ENCODE measurements around the gene TMEM214. TPM values are rescaled to one million over a fixed set of nuclear protein-coding genes. Genes with fewer than 3 reads are reported as not detected.

The TMEM214 gene
- polyA plus RNA-seq, 1 donor from 2014 or later = 10.3 TPM

GRCh38 chr2:27088634-27089033 lies 55.9 kb downstream of the TMEM214 start:
- H3K79me2 ChIP-seq (replicated peaks; ENCODE audit: insufficient read depth, low read length) = no peaks in the 10 kb centered on the region
- H3F3A ChIP-seq (ENCODE audit: insufficient read depth, low read length, poor library complexity, severe bottlenecking) = no peaks in the 10 kb centered on the region
- H3K9ac ChIP-seq (ENCODE audit: low read length) = no peak overlapping the region
- H3K36me3 ChIP-seq (ENCODE audit: insufficient read depth, low read length) = no peaks in the 10 kb centered on the region
- H3K4me2 ChIP-seq (ENCODE audit: low read length) = no peak overlapping the region
- H3K9me2 ChIP-seq (ENCODE audit: insufficient read depth, low read length) = no peaks in the 10 kb centered on the region
- no peak overlapping the region for H2AFZ ChIP-seq (ENCODE audit: low read depth, low read length)
- no peaks in the 10 kb centered on the region for H4K20me1 ChIP-seq (ENCODE audit: insufficient read depth)
- peaks cover 10% of the 10 kb centered on the region for H3K27me3 ChIP-seq (ENCODE audit: insufficient read depth, low read depth, low read length)
- H3K27ac ChIP-seq (ENCODE audit: low read length) = no peak overlapping the region
- TF ChIP-seq POLR2AphosphoS5 (IDR thresholded peaks at IDR 0.05) = no peak
- no peak for TF ChIP-seq EP300 (conservative IDR thresholded peaks at IDR 0.05; ENCODE audit: poor library complexity, severe bottlenecking)
- no peak for TF ChIP-seq SMC3 (conservative IDR thresholded peaks at IDR 0.05; ENCODE audit: poor library complexity)
- no peak for TF ChIP-seq TAF1 (IDR thresholded peaks at IDR 0.05; ENCODE audit: low read depth)
- TF ChIP-seq RAD21 (conservative IDR thresholded peaks at IDR 0.05) = no peak
- TF ChIP-seq MXI1 (conservative IDR thresholded peaks at IDR 0.05; ENCODE audit: poor library complexity, severe bottlenecking) = no peak
- no peak for TF ChIP-seq CTCF (IDR thresholded peaks at IDR 0.05; ENCODE audit: poor library complexity, severe bottlenecking)
- no peak overlapping the region for H3K4me3 ChIP-seq (ENCODE audit: low read length)
- no peaks in the 10 kb centered on the region for H3K9me3 ChIP-seq (ENCODE audit: low read length)

- peaks cover 10% of the 10 kb centered on the region for H3K27me3 ChIP-seq (ENCODE audit: insufficient read depth, low read depth, low read length)
- no peaks in the 10 kb centered on the region for H3F3A ChIP-seq (ENCODE audit: insufficient read depth, low read length, poor library complexity, severe bottlenecking)
- H3K79me2 ChIP-seq (replicated peaks; ENCODE audit: insufficient read depth, low read length) = no peaks in the 10 kb centered on the region
- H3K9me3 ChIP-seq (ENCODE audit: low read length) = no peaks in the 10 kb centered on the region
- no peak overlapping the region for H3K27ac ChIP-seq (ENCODE audit: low read length)
- H3K9me2 ChIP-seq (ENCODE audit: insufficient read depth, low read length) = no peaks in the 10 kb centered on the region
- no peaks in the 10 kb centered on the region for H3K36me3 ChIP-seq (ENCODE audit: insufficient read depth, low read length)
- H4K20me1 ChIP-seq (ENCODE audit: insufficient read depth) = no peaks in the 10 kb centered on the region
- no peak overlapping the region for H2AFZ ChIP-seq (ENCODE audit: low read depth, low read length)
- no peak overlapping the region for H3K9ac ChIP-seq (ENCODE audit: low read length)
- H3K4me3 ChIP-seq (ENCODE audit: low read length) = no peak overlapping the region
- no peak overlapping the region for H3K4me2 ChIP-seq (ENCODE audit: low read length)
- TF ChIP-seq RAD21 (conservative IDR thresholded peaks at IDR 0.05) (no peak), EP300 (conservative IDR thresholded peaks at IDR 0.05; ENCODE audit: poor library complexity, severe bottlenecking) (no peak), SMC3 (conservative IDR thresholded peaks at IDR 0.05; ENCODE audit: poor library complexity) (no peak), REST (IDR thresholded peaks at IDR 0.05; ENCODE audit: borderline replicate concordance) (no peak)
Observed at GRCh38 chr2:27089111-27089954, 56.6 kb downstream of the TMEM214 start.

Other genes starting within 250 kb of the TMEM214 start
- gene CENPA, start 246.9 kb upstream of the TMEM214 start, polyA plus RNA-seq = 0.54 and 2.1 TPM in 2 replicates
- 111 and 157 TPM in 2 replicates for gene DPYSL5, start 184.8 kb upstream of the TMEM214 start, polyA plus RNA-seq
- 69.2 and 87.1 TPM in 2 replicates for gene MAPRE3, start 62.3 kb upstream of the TMEM214 start, polyA plus RNA-seq
- 34.3 and 39.1 TPM in 2 replicates for gene AGBL5, start 18.7 kb downstream of the TMEM214 start, polyA plus RNA-seq
- 263 and 292 TPM in 2 replicates for gene OST4, start 38.7 kb downstream of the TMEM214 start, polyA plus RNA-seq
- 1.3 and 2.2 TPM in 2 replicates for gene EMILIN1, start 45.6 kb downstream of the TMEM214 start, polyA plus RNA-seq
- gene KHK, start 53.8 kb downstream of the TMEM214 start, polyA plus RNA-seq = 3.1 and 4.1 TPM in 2 replicates
- 24.5 and 33.7 TPM in 2 replicates for gene CGREF1, start 86.2 kb downstream of the TMEM214 start, polyA plus RNA-seq
- not detected in 2 replicates for gene ABHD1, start 90.8 kb downstream of the TMEM214 start, polyA plus RNA-seq
- gene PREB, start 101.7 kb downstream of the TMEM214 start, polyA plus RNA-seq = 121 and 123 TPM in 2 replicates
- not detected in 2 replicates for gene PRR30, start 106.4 kb downstream of the TMEM214 start, polyA plus RNA-seq
- gene TCF23, start 116.0 kb downstream of the TMEM214 start, polyA plus RNA-seq = not detected in 2 replicates
- 94.3 and 121 TPM in 2 replicates for gene ATRAID, start 179.1 kb downstream of the TMEM214 start, polyA plus RNA-seq
- 64.3 and 98.4 TPM in 2 replicates for gene SLC5A6, start 179.3 kb downstream of the TMEM214 start, polyA plus RNA-seq
- 14.2 and 22.8 TPM in 2 replicates for gene CAD, start 184.4 kb downstream of the TMEM214 start, polyA plus RNA-seq
- gene SLC30A3, start 230.1 kb downstream of the TMEM214 start, polyA plus RNA-seq = not detected in 2 replicates
- gene DNAJC5G, start 242.5 kb downstream of the TMEM214 start, polyA plus RNA-seq = not detected in 2 replicates
- gene TRIM54, start 249.5 kb downstream of the TMEM214 start, polyA plus RNA-seq = 0.28 TPM in 1 of 2 replicates, not detected in the other